Cardiac fibroblast (primary cell): ENCODE results near the gene PPARGC1A.

ENCODE experiments used
- DNase-seq, 2 donors: peaks; one replicate each; pipeline versions ENCODE4 v3.0.0 to v3.0.0-alpha.2; 2010; ENCODE audit warnings: low read depth in 2 of 2
- H3K4me3 ChIP-seq, 2 donors: replicated peaks in 1 of 2; 1 replicate in 1 of 2; 2 replicates in 1 of 2; pipeline ENCODE4 v1.5.1; 2011; ENCODE audit warnings: low read depth in 2 of 2, low read length in 2 of 2, mild to moderate bottlenecking in 2 of 2, moderate library complexity in 1 of 2
- TF ChIP-seq, protein P1 (sequence below): IDR thresholded peaks from one replicate; pipeline ENCODE4 v1.5.1; 2011; ENCODE audit warnings: low read depth, mild to moderate bottlenecking, low read length, inconsistent platforms

PPARGC1A gene

DNA sequence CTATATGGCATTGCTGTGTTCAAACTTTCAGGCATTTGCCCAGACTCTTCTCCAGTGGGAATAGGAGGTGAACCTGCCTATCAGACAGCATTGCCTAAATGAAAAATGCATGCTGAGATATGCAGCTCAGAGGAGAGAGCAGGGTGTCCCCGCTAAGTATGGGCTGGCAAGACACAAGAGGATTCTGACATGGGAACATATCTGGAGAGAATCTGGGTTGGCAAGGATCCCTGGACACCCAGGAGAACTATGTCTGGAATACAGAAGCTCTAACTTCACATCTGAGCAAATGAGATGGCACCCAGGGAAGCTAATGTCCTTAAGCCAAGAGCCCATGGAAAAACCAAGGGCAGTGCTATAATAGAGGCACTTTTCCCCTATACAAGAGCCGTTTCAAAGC is 18.4 kb downstream of the PPARGC1A start:
- H3K4me3 ChIP-seq: no peak overlapping the region
- TF ChIP-seq, protein P1, sequence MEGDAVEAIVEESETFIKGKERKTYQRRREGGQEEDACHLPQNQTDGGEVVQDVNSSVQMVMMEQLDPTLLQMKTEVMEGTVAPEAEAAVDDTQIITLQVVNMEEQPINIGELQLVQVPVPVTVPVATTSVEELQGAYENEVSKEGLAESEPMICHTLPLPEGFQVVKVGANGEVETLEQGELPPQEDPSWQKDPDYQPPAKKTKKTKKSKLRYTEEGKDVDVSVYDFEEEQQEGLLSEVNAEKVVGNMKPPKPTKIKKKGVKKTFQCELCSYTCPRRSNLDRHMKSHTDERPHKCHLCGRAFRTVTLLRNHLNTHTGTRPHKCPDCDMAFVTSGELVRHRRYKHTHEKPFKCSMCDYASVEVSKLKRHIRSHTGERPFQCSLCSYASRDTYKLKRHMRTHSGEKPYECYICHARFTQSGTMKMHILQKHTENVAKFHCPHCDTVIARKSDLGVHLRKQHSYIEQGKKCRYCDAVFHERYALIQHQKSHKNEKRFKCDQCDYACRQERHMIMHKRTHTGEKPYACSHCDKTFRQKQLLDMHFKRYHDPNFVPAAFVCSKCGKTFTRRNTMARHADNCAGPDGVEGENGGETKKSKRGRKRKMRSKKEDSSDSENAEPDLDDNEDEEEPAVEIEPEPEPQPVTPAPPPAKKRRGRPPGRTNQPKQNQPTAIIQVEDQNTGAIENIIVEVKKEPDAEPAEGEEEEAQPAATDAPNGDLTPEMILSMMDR: no peak

DNA sequence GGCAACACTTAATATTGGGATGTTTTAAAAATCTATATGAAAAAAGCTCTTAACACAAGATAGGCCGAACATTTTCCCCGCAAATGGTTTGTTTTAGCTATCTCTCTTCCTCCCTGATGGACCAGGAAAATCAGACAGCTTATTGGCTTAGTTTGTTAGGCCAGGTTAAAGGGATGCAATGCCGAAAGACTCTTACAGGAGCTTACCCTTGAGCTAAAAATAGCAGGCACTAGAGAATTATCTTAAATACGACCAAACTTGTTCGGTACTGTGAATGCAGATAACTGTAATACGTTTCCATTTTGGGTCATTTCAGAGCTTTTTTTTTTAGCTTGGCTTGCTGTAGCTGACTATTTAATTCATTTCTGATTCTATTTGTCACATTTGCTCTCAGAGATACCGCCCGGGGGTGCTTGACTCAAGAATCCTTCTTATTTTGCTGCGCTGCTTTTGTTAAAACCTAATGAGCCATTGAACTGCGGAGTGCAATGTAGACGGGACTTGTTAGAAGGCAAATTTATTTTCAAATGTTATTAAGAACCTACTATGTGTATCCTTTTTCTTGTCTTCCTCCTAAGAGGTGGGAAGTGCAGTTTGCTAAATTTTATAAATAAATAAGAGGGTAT is 23.3 kb downstream of the PPARGC1A start:
- H3K4me3 ChIP-seq: no peak overlapping the region
- TF ChIP-seq, protein P1: no peak
- no peak for DNase-seq

More for the DNA sequence above, 18.4 kb downstream of the PPARGC1A start:
- DNase-seq: no peak

DNA sequence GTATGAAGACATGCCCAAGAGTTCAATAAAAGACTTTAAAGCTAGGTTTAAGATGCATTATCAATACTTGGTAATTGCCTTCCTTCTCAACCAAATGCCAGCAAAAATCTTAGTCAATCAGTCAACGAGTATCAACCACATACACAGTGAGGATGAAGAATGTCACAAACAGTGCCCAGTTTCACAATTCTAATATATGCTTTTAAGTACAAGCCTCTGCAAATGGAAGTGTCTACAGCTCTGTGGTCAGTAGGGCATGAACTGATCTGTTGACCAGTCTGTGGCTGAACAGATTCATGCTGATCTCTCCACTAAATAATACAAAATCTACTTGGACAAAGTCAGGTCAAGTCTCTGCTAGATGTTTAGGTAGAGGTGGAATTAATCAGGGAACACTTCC is 27.9 kb downstream of the PPARGC1A start:
- DNase-seq: no peak
- no peak overlapping the region for H3K4me3 ChIP-seq
- TF ChIP-seq, protein P1: no peak

DNA sequence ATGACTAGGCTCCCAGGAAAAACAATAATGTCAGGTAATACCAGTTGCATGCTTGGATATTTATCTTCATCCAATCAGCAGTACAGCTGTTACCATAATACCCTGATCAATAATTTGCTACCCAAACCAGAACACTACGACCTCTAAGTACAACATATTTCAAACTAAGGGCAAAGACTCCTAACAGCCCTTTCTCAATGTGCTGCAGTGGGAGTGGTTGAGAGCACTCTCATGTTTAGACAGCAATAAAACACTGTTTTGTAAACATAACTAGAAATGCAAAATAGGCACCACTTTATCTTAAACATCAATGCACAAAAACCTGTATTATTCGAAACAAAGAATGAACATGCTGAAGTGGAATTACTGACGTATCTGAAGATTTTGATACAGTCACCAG is 28.9 kb downstream of the PPARGC1A start:
- H3K4me3 ChIP-seq: no peak overlapping the region
- TF ChIP-seq, protein P1: no peak
- no peak for DNase-seq

DNA sequence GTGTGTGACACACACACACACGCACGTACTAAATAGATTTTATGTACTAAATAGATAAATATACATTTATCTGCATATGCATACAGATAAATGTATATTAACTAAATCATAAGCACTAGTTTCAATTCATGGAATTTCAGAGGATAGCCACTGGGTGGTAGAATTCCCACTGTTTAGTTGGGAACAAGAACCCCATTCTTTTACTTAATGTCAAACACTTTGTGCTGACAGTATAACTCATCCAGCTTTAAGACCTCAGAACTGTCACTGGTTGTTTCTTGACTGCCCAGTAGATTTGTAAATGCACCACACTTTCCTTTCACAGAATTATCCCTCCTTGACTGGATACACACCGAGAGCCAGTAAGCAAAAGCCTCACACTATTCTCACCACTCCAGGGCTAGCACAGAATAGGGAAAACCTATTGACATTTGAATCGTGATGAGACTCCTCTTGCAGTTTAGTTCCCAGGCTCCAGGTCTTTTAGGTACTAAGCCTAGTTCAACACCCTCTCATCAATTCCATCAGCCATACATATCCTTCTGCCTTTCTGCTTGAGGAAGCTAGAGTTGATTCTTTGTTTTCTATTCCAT is 32.4 kb downstream of the PPARGC1A start:
- no peak overlapping the region for H3K4me3 ChIP-seq
- DNase-seq: peak; percentile 31 to 58
- TF ChIP-seq, protein P1: no peak

DNA sequence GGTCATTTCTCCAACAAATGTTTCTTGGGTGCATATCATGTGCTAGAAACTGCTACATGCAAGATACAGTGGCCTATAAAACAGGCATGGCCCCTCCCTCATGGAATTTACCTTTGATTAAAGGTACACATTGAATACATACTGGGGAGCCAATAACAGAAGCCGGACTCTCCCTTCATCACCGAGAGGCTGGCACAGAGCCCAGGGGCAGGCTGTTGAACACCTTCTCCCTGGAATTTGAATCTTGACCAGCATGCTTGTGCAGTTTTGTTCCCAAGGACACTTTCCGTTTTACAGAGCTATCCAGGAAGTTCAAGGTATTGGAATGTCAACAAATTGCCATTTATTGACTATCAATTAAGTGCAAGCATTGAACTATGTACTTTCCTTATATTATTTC is 33.2 kb downstream of the PPARGC1A start:
- H3K4me3 ChIP-seq: no peak overlapping the region
- TF ChIP-seq, protein P1: no peak
- peak in 1 of 2 donors; percentile 13 for DNase-seq
